ENCODE results near the gene PLA2G15. TPM values are rescaled to one million over a fixed set of nuclear protein-coding genes. Genes with fewer than 3 reads are reported as not detected.

Gene PLA2G15
- total and polyA plus RNA-seq, 2 donors (not counting 1 experiment from before 2014, with no cell fraction given), result 6.1 to 12.5 TPM

DNA sequence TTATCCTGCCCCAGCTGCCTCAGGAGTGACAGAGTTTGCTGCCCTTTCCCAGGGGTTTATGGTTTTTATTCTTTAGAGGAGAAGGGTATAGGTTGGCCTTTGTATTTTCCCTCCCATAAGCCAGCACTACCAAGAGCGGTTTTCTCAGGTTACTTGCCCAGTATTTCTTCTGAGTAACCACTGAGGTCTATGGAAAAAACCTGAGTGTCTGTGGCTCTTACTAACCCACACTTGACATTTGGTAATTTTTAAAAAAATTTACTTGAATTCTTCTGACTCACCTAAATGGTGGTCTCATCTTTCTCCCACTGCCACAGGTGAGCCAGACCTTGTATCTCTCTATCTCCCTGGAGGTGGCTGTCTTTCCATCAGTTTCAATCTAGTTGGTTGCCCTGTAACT, 25.2 kb downstream of the PLA2G15 start:
- no peak overlapping the region for H3K4me3 ChIP-seq (ENCODE audit: control extremely low read depth in 1 of 5, extremely low read depth in 1 of 5, insufficient read depth in 1 of 5, low read depth in 2 of 5, low read length in 4 of 5)
- ATAC-seq (ENCODE audit: low read depth) (no peak), DNase-seq (no peak)
- H3K4me2 ChIP-seq (replicated peaks; ENCODE audit: low read depth, low read length, poor library complexity, severe bottlenecking), result no peak overlapping the region
- ChIA-PET CTCF (interaction anchor here (0.8 to 3.7 kb wide), 5 partner anchors 9 to 57 kb away, joined by 3 to 20 read pairs (median 3); no protein-coding TSS in a partner anchor), POLR2A (interaction anchor here (0.5 to 0.9 kb wide), 2 partner anchors 40 to 78 kb away, joined by 3 to 12 read pairs; partner anchors contain the start of genes PRMT7 and SLC7A6OS)
- no peaks in the 10 kb centered on the region for H3K27me3 ChIP-seq (replicated peaks in 1 of 4; ENCODE audit: control extremely low read depth in 1 of 4, control insufficient read depth in 3 of 4, insufficient read depth in 4 of 4, low read length in 3 of 4)
- TF ChIP-seq EZH2 (IDR thresholded peaks at IDR 0.05; ENCODE audit: borderline replicate concordance, insufficient read depth, low read depth, low read length, poor library complexity, severe bottlenecking), result no peak
- TF ChIP-seq, protein P1, sequence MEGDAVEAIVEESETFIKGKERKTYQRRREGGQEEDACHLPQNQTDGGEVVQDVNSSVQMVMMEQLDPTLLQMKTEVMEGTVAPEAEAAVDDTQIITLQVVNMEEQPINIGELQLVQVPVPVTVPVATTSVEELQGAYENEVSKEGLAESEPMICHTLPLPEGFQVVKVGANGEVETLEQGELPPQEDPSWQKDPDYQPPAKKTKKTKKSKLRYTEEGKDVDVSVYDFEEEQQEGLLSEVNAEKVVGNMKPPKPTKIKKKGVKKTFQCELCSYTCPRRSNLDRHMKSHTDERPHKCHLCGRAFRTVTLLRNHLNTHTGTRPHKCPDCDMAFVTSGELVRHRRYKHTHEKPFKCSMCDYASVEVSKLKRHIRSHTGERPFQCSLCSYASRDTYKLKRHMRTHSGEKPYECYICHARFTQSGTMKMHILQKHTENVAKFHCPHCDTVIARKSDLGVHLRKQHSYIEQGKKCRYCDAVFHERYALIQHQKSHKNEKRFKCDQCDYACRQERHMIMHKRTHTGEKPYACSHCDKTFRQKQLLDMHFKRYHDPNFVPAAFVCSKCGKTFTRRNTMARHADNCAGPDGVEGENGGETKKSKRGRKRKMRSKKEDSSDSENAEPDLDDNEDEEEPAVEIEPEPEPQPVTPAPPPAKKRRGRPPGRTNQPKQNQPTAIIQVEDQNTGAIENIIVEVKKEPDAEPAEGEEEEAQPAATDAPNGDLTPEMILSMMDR (IDR thresholded peaks at IDR 0.05), result no peak
- peaks cover 98% of the 10 kb centered on the region for H3K79me2 ChIP-seq (ENCODE audit: control insufficient read depth, insufficient read depth, low read length)
- H3K4me1 ChIP-seq (ENCODE audit: control insufficient read depth in 2 of 2, insufficient read depth in 2 of 2, low read length in 2 of 2), result peaks cover 43 to 57% of the 10 kb centered on the region in 2 donors
- no peaks in the 10 kb centered on the region for H3K9me3 ChIP-seq (ENCODE audit: control extremely low read depth in 1 of 3, control insufficient read depth in 2 of 3, insufficient read depth in 1 of 3, low read length in 2 of 3)
- no peak overlapping the region for H2AFZ ChIP-seq (ENCODE audit: insufficient read depth, low read depth, low read length, poor library complexity, severe bottlenecking)
- intact Hi-C loops (cut with micrococcal nuclease), result no loop called here
- H3K4me3 Mint-ChIP-seq, result no peak overlapping the region
- H3K27me3 Mint-ChIP-seq, result no peaks in the 10 kb centered on the region
- peaks cover 43% of the 10 kb centered on the region for H4K20me1 ChIP-seq (ENCODE audit: control insufficient read depth, insufficient read depth, low read length, poor library complexity, severe bottlenecking)
- WGBS (ENCODE audit: insufficient coverage), result no CpG with 5 or more reads among the region's 1 CpG
- peak overlapping the region; percentile 13 for H3K27ac Mint-ChIP-seq
- no peaks in the 10 kb centered on the region for H3K9me3 Mint-ChIP-seq (ENCODE audit: insufficient read depth)
- no peak overlapping the region for H3K9ac ChIP-seq (ENCODE audit: low read length)
- peak overlapping the region in 1 of 2 donors; percentile 71 for H3K27ac ChIP-seq (ENCODE audit: low read length in 2 of 2)
- H3K36me3 ChIP-seq (replicated peaks in 1 of 2; ENCODE audit: control extremely low read depth in 1 of 2, control insufficient read depth in 1 of 2, extremely low read depth in 1 of 2, insufficient read depth in 2 of 2, low read length in 1 of 2), result peaks cover 8 to 49% of the 10 kb centered on the region in 2 experiments
- H3K4me1 Mint-ChIP-seq, result peaks cover 62% of the 10 kb centered on the region

DNA sequence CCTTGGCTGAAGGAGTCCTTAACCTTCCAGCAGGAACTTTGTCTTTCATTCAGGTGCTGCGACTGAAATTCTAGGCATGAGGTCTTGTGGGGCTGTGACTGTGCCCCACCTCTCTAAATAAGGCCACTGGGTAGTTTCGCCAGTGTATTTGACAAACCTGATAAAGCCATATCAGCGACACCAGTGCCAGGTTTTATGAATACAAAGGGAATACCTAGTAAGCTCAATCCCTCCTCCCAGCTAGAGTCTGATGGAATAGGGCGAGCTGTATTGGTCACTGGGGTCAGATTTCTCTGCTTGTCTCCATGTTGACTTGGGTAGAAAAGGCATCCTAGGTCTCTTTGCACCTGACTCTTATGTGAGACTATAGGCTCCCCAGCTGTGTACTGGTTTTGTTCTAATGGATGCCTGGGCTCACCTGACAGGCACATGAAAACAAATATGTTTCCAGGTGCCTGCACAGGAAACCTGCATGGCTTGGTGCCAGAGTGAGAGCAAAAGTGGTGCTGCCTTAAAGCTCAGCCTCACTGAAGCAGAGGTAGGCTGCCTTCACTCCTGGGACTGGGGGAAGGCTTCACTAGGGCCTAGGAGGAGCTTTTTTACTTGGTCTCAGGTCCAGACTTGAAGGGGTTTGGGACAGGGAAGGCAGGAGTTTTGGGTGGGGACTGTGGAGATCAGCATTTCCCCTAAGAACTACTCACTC, 27.5 kb downstream of the PLA2G15 start:
- ChIA-PET POLR2A (interaction anchor here (1.8 kb wide), 1 partner anchor 13 kb away, joined by 6 read pairs; no protein-coding TSS in a partner anchor), CTCF (interaction anchor here (1.0 to 3.7 kb wide), 5 partner anchors 9 to 54 kb away, joined by 3 to 20 read pairs (median 8); partner anchors contain the start of genes PRMT7, SLC7A6 and SLC7A6OS)
- Mint-ChIP-seq H3K27me3 (no peaks in the 10 kb centered on the region), H3K4me3 (peak overlapping the region; percentile 54), H3K9me3 (ENCODE audit: insufficient read depth) (no peaks in the 10 kb centered on the region), H3K27ac (peak overlapping the region; percentile 82), H3K4me1 (peaks cover 67% of the 10 kb centered on the region)
- Histone ChIP-seq H3K27me3 (replicated peaks in 1 of 4; ENCODE audit: control extremely low read depth in 1 of 4, control insufficient read depth in 3 of 4, insufficient read depth in 4 of 4, low read length in 3 of 4) (no peaks in the 10 kb centered on the region), H3K4me2 (replicated peaks; ENCODE audit: low read depth, low read length, poor library complexity, severe bottlenecking) (peak overlapping the region; percentile 42), H3K36me3 (replicated peaks in 1 of 2; ENCODE audit: control extremely low read depth in 1 of 2, control insufficient read depth in 1 of 2, extremely low read depth in 1 of 2, insufficient read depth in 2 of 2, low read length in 1 of 2) (peaks cover 9 to 45% of the 10 kb centered on the region in 2 experiments), H4K20me1 (ENCODE audit: control insufficient read depth, insufficient read depth, low read length, poor library complexity, severe bottlenecking) (peaks cover 40% of the 10 kb centered on the region), H2AFZ (ENCODE audit: insufficient read depth, low read depth, low read length, poor library complexity, severe bottlenecking) (no peak overlapping the region), H3K79me2 (ENCODE audit: control insufficient read depth, insufficient read depth, low read length) (peaks cover 90% of the 10 kb centered on the region), H3K9ac (ENCODE audit: low read length) (peak overlapping the region; percentile 32), H3K9me3 (ENCODE audit: control extremely low read depth in 1 of 3, control insufficient read depth in 2 of 3, insufficient read depth in 1 of 3, low read length in 2 of 3) (no peaks in the 10 kb centered on the region), H3K27ac (ENCODE audit: low read length in 2 of 2) (peak overlapping the region; percentile 15 to 67), H3K4me1 (ENCODE audit: control insufficient read depth in 2 of 2, insufficient read depth in 2 of 2, low read length in 2 of 2) (peaks cover 47 to 57% of the 10 kb centered on the region in 2 donors), H3K4me3 (ENCODE audit: control extremely low read depth in 1 of 5, extremely low read depth in 1 of 5, insufficient read depth in 1 of 5, low read depth in 2 of 5, low read length in 4 of 5) (no peak overlapping the region)
- TF ChIP-seq, protein P1 (IDR thresholded peaks at IDR 0.05), result no peak
- no peak for TF ChIP-seq EZH2 (IDR thresholded peaks at IDR 0.05; ENCODE audit: borderline replicate concordance, insufficient read depth, low read depth, low read length, poor library complexity, severe bottlenecking)
- 90% methylated on average over 2 of the region's 4 CpGs for WGBS (ENCODE audit: insufficient coverage)
- DNase-seq, result peak; percentile 44
- intact Hi-C loops (cut with micrococcal nuclease), result loop anchor here (1.0 kb wide), 1 partner anchor 7 kb away; no protein-coding TSS in a partner anchor
- peak; percentile 29 for ATAC-seq (ENCODE audit: low read depth)

Data from B cell (primary cell).